ENCODE results near the gene ANKRD29. TPM values are rescaled to one million over a fixed set of nuclear protein-coding genes. Genes with fewer than 3 reads are reported as not detected.

Gene ANKRD29
- total and polyA plus RNA-seq, 2 donors (not counting 3 experiments of a cell fraction or from before 2014, with no cell fraction given), result 0.03 to 2.6 TPM

GRCh38 chr18:23658285-23658684, 4.4 kb downstream of the ANKRD29 start:
- Histone ChIP-seq H3K9ac (replicated peaks; ENCODE audit: extremely low read depth, insufficient read depth, low read length) (no peak overlapping the region), H3K79me2 (ENCODE audit: control insufficient read depth, insufficient read depth, low read length) (no peaks in the 10 kb centered on the region), H3K4me3 (replicated peaks in 1 of 3; ENCODE audit: insufficient read depth in 1 of 3, low read depth in 1 of 3, low read length in 3 of 3) (no peak overlapping the region), H3K9me1 (replicated peaks; ENCODE audit: control insufficient read depth, extremely low read depth, insufficient read depth, low read length) (no peaks in the 10 kb centered on the region), H3K9me3 (replicated peaks; ENCODE audit: control insufficient read depth, insufficient read depth, low read length) (no peaks in the 10 kb centered on the region), H3K27ac (ENCODE audit: insufficient read depth, low read depth, low read length) (no peak overlapping the region), H3K4me1 (ENCODE audit: control insufficient read depth, extremely low read depth, insufficient read depth, low read length) (peaks cover 3% of the 10 kb centered on the region), H3K27me3 (ENCODE audit: control insufficient read depth in 2 of 2, insufficient read depth in 2 of 2, low read length in 2 of 2) (peaks cover 14 to 16% of the 10 kb centered on the region in 2 experiments), H4K20me1 (replicated peaks; ENCODE audit: control insufficient read depth, extremely low read depth, insufficient read depth, low read length) (no peaks in the 10 kb centered on the region), H2AFZ (ENCODE audit: low read depth, low read length) (no peak overlapping the region), H3K4me2 (ENCODE audit: insufficient read depth, low read length) (no peak overlapping the region), H3K36me3 (ENCODE audit: control insufficient read depth in 2 of 2, extremely low read depth in 1 of 2, insufficient read depth in 2 of 2, low read length in 2 of 2) (no peaks in the 10 kb centered on the region)
- TF ChIP-seq POLR2A (IDR thresholded peaks at IDR 0.05; ENCODE audit: low read depth, low read length) (no peak), EZH2 (IDR thresholded peaks at IDR 0.05; ENCODE audit: borderline replicate concordance, low read depth, low read length, severe bottlenecking) (no peak), JUN (IDR thresholded peaks at IDR 0.05; ENCODE audit: borderline replicate concordance, insufficient read depth, insufficient read length, low read depth) (no peak), POLR2AphosphoS5 (IDR thresholded peaks at IDR 0.05; ENCODE audit: insufficient read depth, low read depth, low read length) (no peak), GATA2 (IDR thresholded peaks at IDR 0.05; ENCODE audit: insufficient read depth, insufficient read length, low read depth, low read length) (no peak), CTCF (IDR thresholded peaks at IDR 0.05; ENCODE audit: extremely low read depth in 1 of 2, insufficient read depth in 1 of 2, low read depth in 1 of 2, low read length in 2 of 2) (no peak), FOS (IDR thresholded peaks at IDR 0.05; ENCODE audit: borderline replicate concordance, insufficient read depth, low read length) (no peak), MYC (IDR thresholded peaks at IDR 0.05; ENCODE audit: low read depth, low read length) (no peak)
- TF ChIP-seq, protein P1, sequence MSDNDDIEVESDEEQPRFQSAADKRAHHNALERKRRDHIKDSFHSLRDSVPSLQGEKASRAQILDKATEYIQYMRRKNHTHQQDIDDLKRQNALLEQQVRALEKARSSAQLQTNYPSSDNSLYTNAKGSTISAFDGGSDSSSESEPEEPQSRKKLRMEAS (IDR thresholded peaks at IDR 0.05; ENCODE audit: insufficient read depth, insufficient read length), result no peak
- intact Hi-C loops (cut with micrococcal nuclease), result no loop called here
- no peak for FAIRE-seq
- BruUV-seq (replicated peaks), result no TSS peak
- CTCF ChIA-PET, result no interaction called here
- dilution Hi-C loops (cut with MboI; ENCODE audit: extremely low pct_ligation_motif_present, low sequenced_read_pairs), result no loop called here
- POLR2A ChIA-PET, result no interaction called here
- no peak for DNase-seq (ENCODE audit: low read depth, low spot score)
